PFSK-1 (cell line): ENCODE measurements around the gene ELN.

Source experiments
- POLR2AphosphoS5 ChIP-seq: IDR thresholded peaks from 2 replicates; pipeline ENCODE4 v1.6.1; 2012; ENCODE audit warnings: low read depth, mild to moderate bottlenecking, control low read depth, low read length, moderate library complexity
- SIN3A ChIP-seq: IDR thresholded peaks from 2 replicates; pipeline ENCODE4 v1.6.1; 2012; ENCODE audit warnings: mild to moderate bottlenecking, low read length, moderate library complexity, borderline replicate concordance; ENCODE audit not compliant: insufficient read depth
- TAF1 ChIP-seq: IDR thresholded peaks from 2 replicates; pipeline ENCODE4 v1.6.1; 2012; ENCODE audit warnings: low read length, control low read depth, borderline replicate concordance; ENCODE audit not compliant: insufficient read depth
- TF ChIP-seq, protein P1 (sequence below), 2 experiments: IDR thresholded peaks; 2 replicates each; pipeline versions ENCODE4 v1.6.1 to v1.8.0; 2011 to 2012; ENCODE audit warnings: low read depth in 2 of 2, low read length in 2 of 2, control low read depth in 1 of 2, inconsistent platforms in 1 of 2, mild to moderate bottlenecking in 1 of 2, moderate library complexity in 1 of 2; ENCODE audit not compliant: insufficient read depth in 1 of 2

DNA sequence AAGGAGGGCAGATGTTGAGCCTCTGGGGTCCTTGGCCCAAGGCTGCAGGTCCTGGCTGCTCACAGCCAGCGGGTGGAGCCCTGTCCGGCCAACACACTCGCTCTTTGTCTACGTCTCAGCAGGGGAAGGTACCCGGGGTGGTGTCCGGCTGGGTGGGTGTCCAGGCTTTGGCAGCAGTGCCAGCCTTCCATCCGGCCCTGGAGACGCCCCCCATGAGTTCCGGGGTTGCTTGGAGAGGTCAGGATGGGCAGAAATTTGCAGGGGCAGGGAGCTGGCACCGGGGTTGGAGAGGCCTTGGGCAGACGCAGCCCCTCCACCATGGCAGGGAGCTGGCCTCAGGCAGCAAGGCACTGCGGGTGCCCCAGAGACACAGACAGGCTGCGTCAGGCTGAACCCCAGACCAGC lies 42.2 kb upstream of the ELN start:
- TF ChIP-seq TAF1 (no peak), POLR2AphosphoS5 (no peak), SIN3A (no peak)
- TF ChIP-seq, protein P1, sequence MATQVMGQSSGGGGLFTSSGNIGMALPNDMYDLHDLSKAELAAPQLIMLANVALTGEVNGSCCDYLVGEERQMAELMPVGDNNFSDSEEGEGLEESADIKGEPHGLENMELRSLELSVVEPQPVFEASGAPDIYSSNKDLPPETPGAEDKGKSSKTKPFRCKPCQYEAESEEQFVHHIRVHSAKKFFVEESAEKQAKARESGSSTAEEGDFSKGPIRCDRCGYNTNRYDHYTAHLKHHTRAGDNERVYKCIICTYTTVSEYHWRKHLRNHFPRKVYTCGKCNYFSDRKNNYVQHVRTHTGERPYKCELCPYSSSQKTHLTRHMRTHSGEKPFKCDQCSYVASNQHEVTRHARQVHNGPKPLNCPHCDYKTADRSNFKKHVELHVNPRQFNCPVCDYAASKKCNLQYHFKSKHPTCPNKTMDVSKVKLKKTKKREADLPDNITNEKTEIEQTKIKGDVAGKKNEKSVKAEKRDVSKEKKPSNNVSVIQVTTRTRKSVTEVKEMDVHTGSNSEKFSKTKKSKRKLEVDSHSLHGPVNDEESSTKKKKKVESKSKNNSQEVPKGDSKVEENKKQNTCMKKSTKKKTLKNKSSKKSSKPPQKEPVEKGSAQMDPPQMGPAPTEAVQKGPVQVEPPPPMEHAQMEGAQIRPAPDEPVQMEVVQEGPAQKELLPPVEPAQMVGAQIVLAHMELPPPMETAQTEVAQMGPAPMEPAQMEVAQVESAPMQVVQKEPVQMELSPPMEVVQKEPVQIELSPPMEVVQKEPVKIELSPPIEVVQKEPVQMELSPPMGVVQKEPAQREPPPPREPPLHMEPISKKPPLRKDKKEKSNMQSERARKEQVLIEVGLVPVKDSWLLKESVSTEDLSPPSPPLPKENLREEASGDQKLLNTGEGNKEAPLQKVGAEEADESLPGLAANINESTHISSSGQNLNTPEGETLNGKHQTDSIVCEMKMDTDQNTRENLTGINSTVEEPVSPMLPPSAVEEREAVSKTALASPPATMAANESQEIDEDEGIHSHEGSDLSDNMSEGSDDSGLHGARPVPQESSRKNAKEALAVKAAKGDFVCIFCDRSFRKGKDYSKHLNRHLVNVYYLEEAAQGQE (IDR thresholded peaks at IDR 0.05; ENCODE audit: insufficient read depth in 1 of 2, low read depth in 2 of 2, low read length in 2 of 2): no peak
